H7 (cell line): Measurements from ENCODE around the gene PRAMEF11. TPM values are rescaled to one million over a fixed set of nuclear protein-coding genes. Genes with fewer than 3 reads are reported as not detected.
"Not testable (repeated sequence)": the region's sequence is repeated elsewhere in the genome, so short reads cannot be mapped to it uniquely, and the experiment has no call there.

Experiments
- DNase-seq: peaks from one replicate; pipeline ENCODE4 v3.0.0; 2012
- H3K27me3 ChIP-seq: 2 replicates; pipeline ENCODE4 v1.6.0; 2011; ENCODE audit warnings: mild to moderate bottlenecking, low read length; ENCODE audit not compliant: control insufficient read depth, insufficient read depth
- H3K36me3 ChIP-seq: replicated peaks from 2 replicates; pipeline ENCODE4 v1.5.1; 2011; ENCODE audit warnings: low read length; ENCODE audit not compliant: control insufficient read depth, insufficient read depth
- H3K4me3 ChIP-seq: 2 replicates; pipeline ENCODE4 v1.5.1; 2011; ENCODE audit warnings: low read depth, mild to moderate bottlenecking, control low read depth, low read length, moderate library complexity; ENCODE audit not compliant: insufficient read depth
- total RNA-seq: library from RNA; depleted of rRNA; stranded (reverse); fragments of >200 nt; shearing (Covaris generic); gene quantifications from 2 replicates; pipeline ENCODE4 v1.2.3, GENCODE V29; 2014; rRNA removed

Gene PRAMEF11
- total RNA-seq, 1 experiment from 2014 or later = not detected

DNA sequence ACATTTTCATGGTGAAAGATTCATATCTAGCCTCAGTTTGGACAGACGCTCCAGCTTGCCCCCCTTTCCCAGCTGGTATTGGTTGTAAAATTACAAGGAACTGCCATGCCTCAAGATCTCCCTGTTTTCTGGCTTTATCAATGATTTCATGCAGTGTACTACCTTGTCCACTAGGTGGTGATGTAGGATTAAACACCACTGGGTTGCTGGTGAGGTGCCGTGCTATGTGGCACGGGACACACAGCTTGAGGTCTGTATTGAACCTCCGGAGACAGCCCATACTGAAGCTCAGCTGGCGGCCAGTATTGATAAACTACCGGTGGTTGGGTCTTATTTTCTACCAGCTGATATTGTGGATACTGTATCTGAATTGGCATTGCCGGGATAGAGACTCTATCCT lies 47.4 kb downstream of the PRAMEF11 start:
- not testable (repeated sequence) for H3K36me3 ChIP-seq, H3K4me3 ChIP-seq, DNase-seq, H3K27me3 ChIP-seq

DNA sequence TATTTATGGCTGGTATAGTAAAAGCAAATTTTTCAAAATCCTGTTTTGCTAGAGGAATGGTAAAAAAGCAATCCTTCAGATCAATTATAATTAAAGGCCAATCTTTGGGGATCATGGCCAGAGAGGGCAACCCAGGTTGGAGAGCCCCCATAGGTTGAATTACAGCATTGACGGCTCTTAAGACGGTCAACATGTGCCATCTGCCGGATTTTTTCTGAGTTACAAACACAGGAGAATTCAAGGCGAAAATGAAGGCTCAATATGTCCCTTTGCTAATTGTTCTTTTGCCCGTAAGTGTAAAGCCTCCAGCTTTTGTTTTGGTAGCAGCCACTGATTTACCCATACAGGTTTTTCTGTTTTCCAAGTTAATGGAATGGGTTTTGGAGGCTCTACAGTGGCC lies 49.7 kb downstream of the PRAMEF11 start:
- not testable (repeated sequence) for H3K27me3 ChIP-seq, DNase-seq, H3K36me3 ChIP-seq, H3K4me3 ChIP-seq

DNA sequence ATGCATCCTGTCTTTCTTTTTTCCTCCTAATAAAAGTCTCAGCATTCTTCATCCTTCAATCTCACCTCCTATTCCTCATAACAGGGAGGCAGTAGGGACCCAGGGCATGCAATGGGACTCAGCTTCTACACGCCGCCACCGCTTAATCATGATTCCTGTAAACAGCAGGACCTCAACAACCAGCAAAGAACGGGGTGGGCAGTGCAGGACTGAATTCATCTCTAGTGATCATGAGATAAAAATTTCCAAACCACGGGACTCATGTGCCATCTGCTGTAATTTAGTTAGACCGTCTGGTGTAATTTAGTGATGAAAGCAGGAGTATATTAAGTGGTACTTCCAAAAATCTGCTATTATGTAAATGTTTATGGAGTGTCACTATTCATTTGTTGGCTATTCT lies 52.3 kb downstream of the PRAMEF11 start:
- H3K36me3 ChIP-seq = no peaks in the 10 kb centered on the region
- no peaks in the 10 kb centered on the region; the same call in 1 of the 2 replicates for H3K27me3 ChIP-seq
- no peak overlapping the region for H3K4me3 ChIP-seq
- no peak for DNase-seq

DNA sequence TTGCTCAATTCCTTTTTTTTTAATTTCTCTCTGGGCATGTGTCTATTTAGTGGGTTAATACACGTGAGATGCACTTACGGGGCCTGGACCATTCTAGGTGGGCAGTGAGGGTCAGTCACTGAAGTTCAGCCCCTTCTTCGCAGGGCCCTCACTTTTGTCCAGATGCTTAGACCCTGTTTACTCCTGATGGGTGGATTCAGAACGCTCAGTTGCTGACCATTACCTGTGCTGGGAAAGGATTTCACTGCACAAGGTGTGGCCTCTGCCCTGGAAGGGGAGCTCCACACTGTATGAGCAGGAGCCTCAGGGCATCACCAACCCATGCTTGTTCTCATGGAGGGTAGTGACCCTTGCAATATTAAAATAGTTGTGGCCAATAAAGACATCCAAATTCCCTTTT lies 53.1 kb downstream of the PRAMEF11 start:
- Histone ChIP-seq H3K4me3 (no peak overlapping the region), H3K27me3 (no peaks in the 10 kb centered on the region; the same call in 1 of the 2 replicates), H3K36me3 (no peaks in the 10 kb centered on the region)
- DNase-seq = peak; percentile 6

DNA sequence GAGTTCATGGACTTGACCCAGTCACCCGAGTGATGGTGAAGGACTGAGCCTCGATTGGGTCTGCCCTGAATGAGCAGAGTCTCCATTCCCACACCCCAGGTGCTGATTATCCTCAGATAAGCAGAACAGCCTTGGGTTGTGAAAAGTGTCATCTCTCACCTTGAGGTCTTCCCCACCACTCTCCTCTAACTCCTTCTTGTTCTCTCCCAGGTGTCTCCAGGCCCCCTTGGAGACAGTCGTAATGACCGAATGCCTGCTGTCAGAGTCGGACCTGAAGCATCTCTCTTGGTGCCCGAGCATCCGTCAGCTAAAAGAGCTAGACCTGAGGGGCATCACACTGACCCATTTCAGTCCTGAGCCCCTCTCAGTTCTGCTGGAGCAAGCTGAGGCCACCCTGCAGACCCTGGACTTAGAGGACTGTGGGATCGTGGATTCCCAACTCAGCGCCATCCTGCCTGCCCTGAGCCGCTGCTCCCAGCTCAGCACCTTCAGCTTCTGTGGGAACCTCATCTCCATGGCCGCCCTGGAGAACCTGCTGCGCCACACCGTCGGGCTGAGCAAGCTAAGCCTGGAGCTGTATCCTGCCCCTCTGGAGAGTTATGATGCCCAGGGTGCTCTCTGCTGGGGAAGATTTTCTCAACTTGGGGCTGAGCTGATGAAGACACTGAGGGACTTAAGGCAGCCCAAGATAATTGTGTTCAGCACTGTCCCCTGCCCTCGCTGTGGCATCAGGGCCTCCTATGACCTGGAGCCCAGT lies 54.2 kb downstream of the PRAMEF11 start:
- DNase-seq = peak; percentile 3
- no peaks in the 10 kb centered on the region; the same call in 1 of the 2 replicates for H3K27me3 ChIP-seq
- H3K36me3 ChIP-seq = no peaks in the 10 kb centered on the region
- H3K4me3 ChIP-seq = no peak overlapping the region

DNA sequence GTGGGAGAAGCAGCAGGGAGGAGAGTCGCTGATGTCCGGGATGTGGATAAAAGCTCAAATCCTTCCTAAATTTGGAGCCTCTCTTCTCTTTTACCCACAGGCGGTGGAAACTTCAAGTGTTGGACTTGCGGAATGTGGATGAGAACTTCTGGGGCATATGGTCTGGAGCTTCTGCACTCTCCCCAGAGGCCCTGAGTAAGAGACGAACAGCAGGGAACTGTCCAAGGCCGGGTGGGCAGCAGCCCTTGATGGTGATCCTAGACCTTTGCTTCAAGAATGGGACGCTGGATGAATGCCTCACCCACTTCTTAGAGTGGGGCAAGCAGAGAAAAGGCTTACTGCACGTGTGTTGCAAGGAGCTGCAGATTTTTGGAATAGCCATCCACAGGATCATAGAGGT lies 55.8 kb downstream of the PRAMEF11 start:
- peak; percentile 0 for DNase-seq
- no peak overlapping the region for H3K4me3 ChIP-seq

DNA sequence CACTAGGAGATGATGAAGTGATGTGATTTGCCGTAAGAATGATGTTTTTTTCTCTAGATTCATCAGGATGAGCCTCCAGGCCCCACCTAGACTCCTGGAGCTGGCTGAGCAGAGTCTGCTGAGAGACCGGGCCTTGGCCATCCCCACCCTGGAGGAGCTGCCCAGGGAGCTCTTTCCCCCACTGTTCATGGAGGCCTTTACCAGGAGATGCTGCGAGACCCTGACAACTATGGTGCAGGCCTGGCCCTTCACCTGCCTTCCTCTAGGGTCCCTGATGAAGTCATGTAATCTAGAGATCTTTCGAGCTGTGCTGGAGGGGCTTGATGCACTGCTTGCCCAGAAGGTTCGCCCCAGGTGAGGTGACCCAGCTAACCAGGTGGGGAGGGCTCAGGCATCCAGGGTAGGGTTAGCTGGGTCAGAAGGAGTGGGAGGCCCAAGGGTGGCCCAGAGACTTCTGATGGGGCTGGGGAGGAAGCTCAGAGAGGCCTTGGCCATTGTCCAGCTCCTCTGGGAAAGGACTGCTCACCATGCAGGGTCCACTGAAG lies 56.3 kb downstream of the PRAMEF11 start:
- Histone ChIP-seq H3K4me3 (no peak overlapping the region), H3K27me3 (no peaks in the 10 kb centered on the region; the same call in 1 of the 2 replicates), H3K36me3 (no peaks in the 10 kb centered on the region)
- no peak for DNase-seq

More for the DNA sequence above, 55.8 kb downstream of the PRAMEF11 start:
- H3K27me3 ChIP-seq = no peaks in the 10 kb centered on the region; the same call in 1 of the 2 replicates
- H3K36me3 ChIP-seq = no peaks in the 10 kb centered on the region

Other genes with a start within 250 kb of the PRAMEF11 start
- gene DHRS3, start 213.2 kb downstream of the PRAMEF11 start, total RNA-seq = 17.7 and 26.2 TPM in 2 replicates
- gene AADACL4, start 187.3 kb downstream of the PRAMEF11 start, total RNA-seq = not detected in 2 replicates
- 0.22 and 0.28 TPM in 2 replicates for gene AADACL3, start 115.3 kb downstream of the PRAMEF11 start, total RNA-seq
- not detected in 2 replicates for gene CFAP107, start 85.2 kb downstream of the PRAMEF11 start, total RNA-seq
- gene PRAMEF12, start 57.7 kb downstream of the PRAMEF11 start, total RNA-seq = not detected in 2 replicates
- not detected in 2 replicates for gene PRAMEF1, start 40.0 kb downstream of the PRAMEF11 start, total RNA-seq
- gene HNRNPCL1, start 17.3 kb upstream of the PRAMEF11 start, total RNA-seq = not detected in 2 replicates
- not detected in 2 replicates for gene PRAMEF2, start 25.7 kb upstream of the PRAMEF11 start, total RNA-seq
- not detected in 2 replicates for gene PRAMEF4, start 54.8 kb upstream of the PRAMEF11 start, total RNA-seq
- not detected in 2 replicates for gene PRAMEF10, start 66.9 kb upstream of the PRAMEF11 start, total RNA-seq
- not detected in 2 replicates for gene PRAMEF7, start 85.2 kb upstream of the PRAMEF11 start, total RNA-seq
- not detected in 2 replicates for gene PRAMEF6, start 116.2 kb upstream of the PRAMEF11 start, total RNA-seq
- gene PRAMEF27, start 225.2 kb upstream of the PRAMEF11 start, total RNA-seq = not detected in 2 replicates
- not detected in 2 replicates for gene HNRNPCL3, start 229.4 kb upstream of the PRAMEF11 start, total RNA-seq
- not detected in 2 replicates for gene PRAMEF25, start 239.4 kb upstream of the PRAMEF11 start, total RNA-seq